HFFc6 (cell line): ENCODE results near the gene FHIT. TPM values are rescaled to one million over a fixed set of nuclear protein-coding genes. Genes with fewer than 3 reads are reported as not detected.

ENCODE experiments used
- DNase-seq: peaks from one replicate; pipeline ENCODE4 v3.0.0-alpha.2; 2018
- H3K27ac Mint-ChIP-seq: 2 replicates; pipeline ENCODE4 v1.8.0; 2020; ENCODE audit warnings: mild to moderate bottlenecking, mixed read lengths
- H3K27me3 Mint-ChIP-seq: 2 replicates; pipeline ENCODE4 v1.8.0; 2021; ENCODE audit warnings: mild to moderate bottlenecking, moderate library complexity, mixed read lengths; ENCODE audit not compliant: insufficient read depth
- H3K36me3 Mint-ChIP-seq: 2 replicates; pipeline ENCODE4 v1.8.0; 2021; ENCODE audit warnings: low read depth, mixed read lengths
- H3K4me1 Mint-ChIP-seq: 2 replicates; pipeline ENCODE4 v1.8.0; 2020; ENCODE audit warnings: low read depth, mixed read lengths
- H3K4me3 Mint-ChIP-seq: 2 replicates; pipeline ENCODE4 v1.8.0; 2020; ENCODE audit warnings: mild to moderate bottlenecking, moderate library complexity, mixed read lengths
- H3K9me3 Mint-ChIP-seq: 2 replicates; pipeline ENCODE4 v1.8.0; 2020; ENCODE audit warnings: mild to moderate bottlenecking, mixed read lengths
- CTCF ChIP-seq: fragments of 200-600 bp; sonication (generic); IDR thresholded peaks from 2 replicates; pipeline ENCODE4 v1.5.0; 2021; ENCODE audit warnings: antibody characterized with exemption, mild to moderate bottlenecking
- total RNA-seq, 6 experiments: library from RNA; stranded (reverse); fragmentation: NEBNext Ultra II Directional; extraction: Animal tissue kit (Norgen Biotek cat#: 25700); gene quantifications; 2 replicates in 1 of 6; 3 replicates in 5 of 6; pipeline ENCODE4 v1.2.3, GENCODE V29; 2021

Gene FHIT
- total RNA-seq, 6 experiments from 2014 or later, result 0.33 to 0.38 TPM; not detected in 4

- no peak overlapping the region for H3K4me3 Mint-ChIP-seq
- H3K27me3 Mint-ChIP-seq, result no peaks in the 10 kb centered on the region
- no peak for DNase-seq
- H3K9me3 Mint-ChIP-seq, result peaks cover 36% of the 10 kb centered on the region
- no peak overlapping the region for H3K27ac Mint-ChIP-seq
- no peaks in the 10 kb centered on the region for H3K4me1 Mint-ChIP-seq
- no peaks in the 10 kb centered on the region for H3K36me3 Mint-ChIP-seq
- no peak for TF ChIP-seq CTCF
Measured at GRCh38 chr3:59913645-59914044, 1337.6 kb downstream of the FHIT start.

GRCh38 chr3:59908701-59909100, 1342.6 kb downstream of the FHIT start:
- no peaks in the 10 kb centered on the region for H3K27me3 Mint-ChIP-seq
- peaks cover 39% of the 10 kb centered on the region for H3K9me3 Mint-ChIP-seq
- no peak overlapping the region for H3K27ac Mint-ChIP-seq
- H3K4me3 Mint-ChIP-seq, result no peak overlapping the region
- H3K4me1 Mint-ChIP-seq, result no peaks in the 10 kb centered on the region
- DNase-seq, result no peak
- TF ChIP-seq CTCF, result no peak
- no peaks in the 10 kb centered on the region for H3K36me3 Mint-ChIP-seq

- Mint-ChIP-seq H3K9me3 (peaks cover 43% of the 10 kb centered on the region), H3K27me3 (no peaks in the 10 kb centered on the region), H3K27ac (no peak overlapping the region), H3K4me1 (no peaks in the 10 kb centered on the region), H3K36me3 (no peaks in the 10 kb centered on the region), H3K4me3 (no peak overlapping the region)
- TF ChIP-seq CTCF, result no peak
- no peak for DNase-seq
Measured at GRCh38 chr3:59908280-59908679, 1343.0 kb downstream of the FHIT start.

GRCh38 chr3:59904296-59904695, 1347.0 kb downstream of the FHIT start:
- no peak for TF ChIP-seq CTCF
- H3K27ac Mint-ChIP-seq, result no peak overlapping the region
- H3K4me3 Mint-ChIP-seq, result no peak overlapping the region
- H3K9me3 Mint-ChIP-seq, result peaks cover 48% of the 10 kb centered on the region
- no peaks in the 10 kb centered on the region for H3K4me1 Mint-ChIP-seq
- DNase-seq, result no peak
- no peaks in the 10 kb centered on the region for H3K36me3 Mint-ChIP-seq
- H3K27me3 Mint-ChIP-seq, result no peaks in the 10 kb centered on the region

- Mint-ChIP-seq H3K36me3 (no peaks in the 10 kb centered on the region), H3K27ac (no peak overlapping the region), H3K9me3 (peaks cover 28% of the 10 kb centered on the region), H3K4me3 (no peak overlapping the region), H3K4me1 (no peaks in the 10 kb centered on the region), H3K27me3 (no peaks in the 10 kb centered on the region)
- DNase-seq, result no peak
- TF ChIP-seq CTCF, result no peak
Measured at GRCh38 chr3:59899061-59899460, 1352.2 kb downstream of the FHIT start.

- DNase-seq, result no peak
- Mint-ChIP-seq H3K27ac (no peak overlapping the region), H3K4me3 (no peak overlapping the region), H3K4me1 (no peaks in the 10 kb centered on the region), H3K9me3 (peaks cover 14% of the 10 kb centered on the region), H3K36me3 (no peaks in the 10 kb centered on the region), H3K27me3 (no peaks in the 10 kb centered on the region)
- no peak for TF ChIP-seq CTCF
Measured at GRCh38 chr3:59895972-59896371, 1355.3 kb downstream of the FHIT start.
